GM18520 (cell line): ENCODE measurements around the gene BPIFB3.

Experiments
- ATAC-seq: cut with Tn5 transposase; IDR thresholded peaks from one replicate; pipeline ENCODE4 v1.9.1; 2021; ENCODE audit not compliant: unreplicated experiment

Gene BPIFB3

DNA sequence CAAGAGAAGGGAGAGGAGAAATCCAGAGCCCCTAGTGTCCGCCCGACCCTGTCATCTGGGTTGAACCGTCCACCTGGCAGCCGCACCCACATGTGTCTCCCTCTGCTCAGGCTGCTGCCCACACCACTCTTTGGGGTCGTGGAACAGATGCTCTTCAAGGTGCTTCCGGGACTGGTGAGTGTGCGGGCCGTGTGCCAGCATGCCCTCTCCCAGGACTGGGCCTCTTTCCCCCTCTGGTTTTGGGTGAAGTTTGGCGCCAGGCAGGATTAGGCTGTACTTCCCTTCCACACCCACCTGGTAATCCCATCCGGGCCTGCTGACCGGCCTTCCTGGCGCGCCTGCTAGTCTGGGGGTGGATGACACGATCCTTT, 7.9 kb downstream of the BPIFB3 start:
- ATAC-seq, result no peak

DNA sequence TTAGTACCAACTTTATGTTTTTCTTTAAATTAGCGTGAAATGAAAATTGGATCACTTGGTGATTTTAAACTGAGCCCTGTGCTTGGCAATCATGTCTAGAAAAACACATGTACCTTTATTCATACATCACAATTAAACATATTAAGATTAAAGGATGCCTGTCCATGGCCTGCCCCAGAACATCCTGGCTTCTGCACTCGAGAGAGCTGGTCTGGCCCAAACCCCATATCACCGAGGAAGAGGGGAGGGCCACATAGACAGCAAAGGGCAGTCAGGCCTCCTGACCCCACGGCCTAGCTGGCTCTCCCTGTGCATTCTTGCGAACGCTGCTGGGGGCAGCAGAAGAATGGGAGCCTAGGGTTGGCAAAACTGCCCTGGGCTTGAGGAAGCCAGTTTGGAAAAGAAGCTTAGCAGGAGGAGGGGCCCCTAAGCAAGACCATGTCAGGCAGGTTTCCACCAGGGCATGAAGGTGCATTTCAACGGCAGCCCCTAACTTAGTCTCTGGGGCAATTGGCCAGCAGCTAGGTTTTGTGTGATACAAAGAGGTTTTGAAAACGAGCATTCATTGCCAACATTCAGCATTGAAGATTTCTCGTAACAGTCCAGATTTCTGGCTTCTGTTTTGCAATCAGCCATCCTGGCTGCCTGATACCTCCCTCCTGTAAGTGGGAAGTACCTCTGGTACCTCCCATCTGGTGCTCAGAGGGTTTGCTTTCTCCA, 8.6 kb downstream of the BPIFB3 start:
- no peak for ATAC-seq

DNA sequence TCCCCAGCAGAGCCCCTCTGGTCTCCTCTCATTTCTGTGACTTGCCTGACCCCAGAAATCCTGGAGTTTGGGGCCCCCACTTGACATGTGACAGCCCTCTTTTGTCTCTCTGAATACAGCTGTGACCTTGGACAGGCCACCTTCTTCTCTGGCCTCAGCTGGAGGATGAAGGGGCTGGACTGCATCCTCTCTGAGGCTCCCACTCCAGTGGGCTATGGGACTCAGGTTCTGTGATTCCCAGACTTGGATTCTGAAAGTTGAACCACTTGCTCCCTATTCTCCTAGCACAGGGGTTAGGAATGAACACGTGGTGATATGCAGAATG, 9.1 kb downstream of the BPIFB3 start:
- no peak for ATAC-seq

DNA sequence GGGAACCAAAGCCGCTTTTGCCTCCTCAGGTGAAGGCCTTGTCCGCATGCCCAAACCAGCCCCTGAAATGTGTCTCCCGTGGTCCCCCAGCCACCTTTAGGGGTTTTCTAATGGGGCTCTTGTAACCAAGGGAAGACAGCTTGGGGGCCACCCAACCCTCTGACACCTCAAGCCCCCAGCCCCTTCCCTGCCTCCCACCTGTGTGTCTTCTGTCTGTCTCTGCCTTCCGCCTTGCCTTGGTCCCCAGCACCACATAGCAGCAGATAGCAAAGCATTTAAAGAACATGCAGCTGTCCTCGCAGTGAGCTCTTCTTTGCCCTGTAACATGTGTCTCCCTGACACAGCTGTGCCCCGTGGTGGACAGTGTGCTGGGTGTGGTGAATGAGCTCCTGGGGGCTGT, 9.6 kb downstream of the BPIFB3 start:
- ATAC-seq, result no peak

DNA sequence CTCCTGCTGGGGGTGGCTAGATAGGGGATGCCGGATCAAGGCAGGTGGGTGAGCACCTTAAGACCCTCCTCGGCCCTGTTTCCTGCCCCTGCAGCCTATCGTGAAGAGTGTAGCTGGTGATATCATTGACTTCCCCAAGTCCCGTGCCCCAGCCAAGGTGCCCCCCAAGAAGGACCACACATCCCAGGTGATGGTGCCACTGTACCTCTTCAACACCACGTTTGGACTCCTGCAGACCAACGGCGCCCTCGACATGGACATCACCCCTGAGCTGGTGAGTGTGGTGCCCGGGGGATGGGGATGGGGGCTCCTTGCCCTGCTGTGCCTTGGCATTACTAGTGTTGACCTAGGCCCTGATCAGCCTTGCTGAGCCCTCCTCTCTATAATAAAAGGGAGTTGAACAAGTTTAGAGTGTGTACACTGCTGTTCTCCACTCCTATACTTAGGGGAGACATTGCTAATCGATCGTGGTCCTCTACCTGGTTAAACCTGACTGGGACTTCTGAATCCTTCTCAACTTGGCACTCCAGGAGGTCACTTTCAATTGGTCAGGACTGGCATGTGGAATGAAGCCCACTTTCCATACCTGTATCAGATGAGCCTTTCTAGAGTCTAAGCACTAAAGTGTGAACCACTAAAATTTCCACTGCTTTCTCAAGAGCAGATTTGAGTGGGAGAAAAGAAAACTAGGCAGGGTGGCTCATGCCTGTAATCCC, 11.0 kb downstream of the BPIFB3 start:
- ATAC-seq, result no peak

DNA sequence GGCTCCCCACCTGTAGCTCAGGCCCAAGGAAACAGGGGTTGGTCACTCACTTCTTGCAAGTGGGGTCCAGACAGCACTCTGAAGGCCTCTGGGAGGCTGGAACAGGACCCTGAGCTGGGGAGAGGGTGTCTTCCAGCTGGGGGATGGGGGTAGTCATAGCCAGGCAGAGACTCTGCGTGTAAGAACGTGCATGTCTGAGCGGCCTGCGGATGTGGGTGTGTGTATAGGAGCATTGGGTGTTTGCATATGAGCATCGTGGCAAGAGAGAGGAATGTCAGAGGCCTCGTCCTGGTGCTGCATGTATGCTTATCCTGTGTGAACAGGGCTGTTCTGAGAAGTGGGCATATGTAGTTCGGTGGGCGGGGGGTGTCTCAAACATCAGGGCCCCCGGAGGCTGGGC, 12.1 kb downstream of the BPIFB3 start:
- ATAC-seq, result no peak

DNA sequence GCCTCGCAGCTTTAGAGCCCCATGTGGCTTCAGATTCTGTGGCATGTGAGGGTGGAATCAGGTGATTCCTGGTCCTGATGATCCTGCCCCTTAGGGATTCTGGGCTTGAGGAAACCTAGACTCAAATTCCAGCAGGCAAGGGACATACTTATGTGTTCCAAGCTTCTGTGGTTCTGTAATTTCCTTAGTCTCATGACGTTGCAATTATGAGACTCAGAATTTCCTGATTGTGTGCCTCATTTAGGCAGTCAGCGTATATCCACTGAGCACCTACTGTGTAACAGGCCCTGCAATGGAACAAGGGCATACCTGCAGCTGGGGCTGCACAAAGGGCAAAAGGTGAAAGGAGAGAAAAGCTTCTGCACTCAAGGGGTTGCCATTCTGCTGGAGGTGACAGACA, 14.1 kb downstream of the BPIFB3 start:
- no peak for ATAC-seq

DNA sequence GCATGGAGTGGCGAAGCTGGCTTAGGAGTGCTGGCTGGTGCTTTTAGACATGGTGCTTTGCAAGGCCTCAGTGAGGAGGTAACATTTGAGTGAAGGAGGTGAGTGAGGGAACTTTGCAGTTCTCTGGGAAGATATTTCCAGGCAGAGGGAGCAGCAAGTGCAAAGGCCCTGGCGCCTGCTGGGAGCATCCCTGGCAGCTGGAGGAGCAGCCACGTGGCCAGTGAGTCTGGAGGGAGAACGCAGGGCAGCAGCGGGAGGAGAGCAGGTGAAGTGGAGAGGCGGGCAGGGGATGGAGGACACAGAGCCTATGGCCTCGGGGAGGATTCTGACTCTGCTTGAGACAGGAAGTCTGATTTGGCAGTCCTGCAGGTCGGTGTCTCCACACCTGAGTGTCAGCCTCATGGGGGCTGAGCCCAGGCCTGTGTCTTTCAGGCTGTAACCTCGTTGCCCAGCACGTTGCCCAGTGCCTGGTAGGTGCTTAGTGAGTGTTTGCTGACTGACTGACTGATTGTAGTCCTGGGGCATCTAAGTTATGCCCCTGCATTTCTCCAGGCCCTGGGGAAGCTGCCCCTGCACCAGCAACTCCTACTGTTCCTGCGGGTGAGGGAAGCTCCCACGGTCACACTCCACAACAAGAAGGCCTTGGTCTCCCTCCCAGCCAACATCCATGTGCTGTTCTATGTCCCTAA, 14.7 kb downstream of the BPIFB3 start:
- ATAC-seq, result no peak

DNA sequence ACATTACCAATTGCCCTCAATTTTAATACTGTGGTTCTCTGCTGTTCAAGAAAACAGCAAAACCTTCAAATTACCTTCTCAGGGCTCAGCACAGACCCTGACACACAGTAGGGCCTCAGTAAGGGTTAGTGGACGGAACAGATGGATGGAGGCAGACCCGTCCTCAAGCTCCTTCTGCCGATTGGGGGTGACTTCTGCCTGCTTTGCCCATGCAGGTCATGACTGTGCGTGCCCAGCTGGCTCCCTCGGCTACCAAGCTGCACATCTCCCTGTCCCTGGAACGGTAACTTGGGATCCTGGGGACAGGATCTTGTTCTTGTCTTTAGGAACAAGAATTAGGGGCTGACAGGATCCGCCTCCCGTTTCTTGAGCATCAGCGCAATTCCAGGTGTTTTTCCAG, 16.0 kb downstream of the BPIFB3 start:
- no peak for ATAC-seq

DNA sequence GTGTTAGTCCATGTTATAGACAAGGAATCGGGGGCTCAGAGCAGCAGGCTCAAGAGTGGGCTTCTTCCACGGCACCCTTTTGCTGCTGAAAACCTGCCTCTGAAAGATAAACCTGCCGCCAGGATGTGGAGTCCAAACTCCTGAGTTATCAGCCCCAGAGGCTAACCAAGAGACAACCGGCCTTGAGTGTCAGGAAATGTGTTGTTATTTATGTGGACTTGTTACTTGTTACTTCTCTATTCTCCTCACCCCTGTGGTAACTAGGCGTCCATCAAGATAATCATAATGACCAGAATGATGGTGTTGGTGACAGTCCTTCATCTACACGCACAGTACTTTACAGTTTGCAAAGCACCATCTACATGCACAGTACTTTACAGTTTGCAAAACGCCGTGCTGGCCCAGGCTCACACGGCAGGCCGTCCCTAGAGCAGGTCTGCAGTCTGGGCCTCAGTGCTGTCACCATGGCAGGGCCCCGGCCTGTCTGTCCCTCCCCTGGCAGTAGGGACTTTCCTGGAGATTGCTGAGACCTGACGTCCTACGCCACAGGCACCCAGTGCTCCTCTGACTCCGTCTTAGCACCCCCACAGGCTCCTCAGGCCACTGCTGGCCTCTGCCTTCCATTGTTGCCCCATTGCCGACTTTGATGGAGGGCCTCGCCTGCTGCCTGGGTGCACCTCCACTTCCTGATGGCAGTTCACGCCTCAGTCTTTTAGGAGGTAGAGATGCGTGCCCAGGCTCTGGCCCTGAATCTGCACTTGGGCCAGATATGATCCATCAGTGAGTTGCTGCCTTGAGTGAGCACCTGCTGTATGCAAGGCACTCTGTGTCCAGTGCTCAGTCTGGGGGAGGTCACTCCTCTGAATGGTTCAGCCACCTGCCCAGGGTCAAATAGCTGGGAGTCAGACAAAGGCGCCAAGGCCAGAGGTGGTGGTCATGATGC, 16.7 kb downstream of the BPIFB3 start:
- no peak for ATAC-seq

DNA sequence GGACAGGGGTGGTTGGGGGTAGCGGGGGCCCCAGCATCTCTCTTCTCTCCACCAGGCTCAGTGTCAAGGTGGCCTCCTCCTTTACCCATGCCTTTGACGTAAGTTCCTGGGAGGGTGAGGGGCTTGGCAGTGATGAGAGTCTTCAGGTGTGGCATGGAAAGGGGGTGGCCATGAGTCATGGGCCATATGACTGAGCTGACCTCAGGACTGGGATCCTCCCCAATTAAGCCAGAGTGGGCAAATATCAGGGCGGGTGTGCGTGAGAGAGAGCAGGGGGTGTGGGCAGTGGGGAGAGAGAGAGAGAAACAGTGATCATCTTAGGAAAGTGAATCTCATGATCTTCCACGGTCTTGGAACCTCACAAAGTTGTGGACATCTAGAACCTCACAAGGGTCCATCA, 17.5 kb downstream of the BPIFB3 start:
- ATAC-seq, result no peak

DNA sequence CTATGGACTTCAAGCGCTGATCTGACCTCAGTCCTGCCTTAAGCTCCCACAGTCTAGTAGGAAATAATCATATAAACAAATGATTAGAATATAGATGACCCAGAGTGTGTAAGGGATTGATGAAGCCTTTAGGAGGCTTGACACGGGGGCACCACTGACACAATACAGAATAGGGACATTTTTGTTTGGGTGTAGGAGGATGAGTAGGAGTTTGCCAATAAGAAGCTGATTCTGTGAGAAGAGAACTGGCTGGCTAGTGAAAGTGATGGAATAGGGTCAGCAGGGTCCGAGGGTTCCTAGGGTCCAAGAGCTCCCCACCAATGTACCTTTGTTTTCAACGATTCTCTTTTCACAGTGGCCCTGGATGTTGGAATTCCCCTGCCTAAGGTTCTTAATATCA, 18.7 kb downstream of the BPIFB3 start:
- no peak for ATAC-seq

DNA sequence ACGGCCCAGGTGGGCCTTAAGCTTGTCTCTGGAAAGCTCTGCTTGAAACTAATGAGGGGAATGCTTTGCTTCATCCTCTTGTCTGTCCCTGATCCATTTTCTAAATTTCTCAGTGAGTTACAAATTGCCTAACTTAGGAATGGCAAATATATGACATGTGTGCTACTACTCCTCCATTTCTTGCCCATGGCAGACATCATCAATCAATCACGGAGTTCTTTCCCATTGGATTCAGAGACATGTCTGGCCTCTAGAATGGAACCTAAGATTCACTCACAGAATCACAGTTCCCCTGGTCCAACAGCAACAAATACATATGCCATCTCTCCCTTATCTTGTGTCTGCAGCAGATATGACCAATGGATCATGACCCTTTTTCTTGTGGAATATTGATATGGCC, 19.1 kb downstream of the BPIFB3 start:
- ATAC-seq, result no peak

DNA sequence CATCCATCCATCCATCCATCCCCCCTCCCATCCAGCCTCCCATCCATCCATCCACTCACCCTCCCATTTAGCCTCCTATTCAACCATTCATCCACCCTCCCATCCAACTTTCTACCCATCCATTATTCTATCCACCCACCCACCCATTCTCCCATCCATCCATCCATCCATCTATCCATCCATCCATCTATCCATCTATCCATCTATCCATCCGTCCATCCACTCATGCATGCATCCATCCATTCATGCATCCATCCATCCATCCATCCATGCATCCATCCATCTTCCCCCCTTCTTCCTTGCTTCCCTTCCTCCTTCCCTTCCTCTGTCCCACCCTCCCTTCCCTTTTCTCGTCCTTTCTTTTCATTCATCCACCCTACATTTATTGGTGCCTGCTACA, 21.0 kb downstream of the BPIFB3 start:
- no peak for ATAC-seq

DNA sequence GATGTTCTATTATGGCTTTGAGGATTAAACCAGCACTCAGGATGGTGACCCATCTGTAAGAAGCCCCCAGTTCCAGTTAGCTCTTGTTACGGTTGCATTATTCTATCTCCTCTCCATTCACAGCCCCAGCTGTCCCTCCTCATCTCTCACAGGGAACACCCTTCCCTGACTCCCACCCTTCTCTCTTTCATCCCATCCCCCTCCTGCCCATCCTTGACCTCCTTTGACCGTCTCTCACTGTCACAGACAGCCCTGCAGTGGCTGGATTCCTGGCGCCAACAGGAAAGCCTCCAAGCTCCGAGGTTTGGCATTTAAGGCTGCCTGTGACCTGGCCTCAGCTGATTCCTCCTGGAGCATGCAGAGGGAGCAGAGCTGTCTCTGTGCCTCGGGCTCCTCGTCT, 21.6 kb downstream of the BPIFB3 start:
- no peak for ATAC-seq

DNA sequence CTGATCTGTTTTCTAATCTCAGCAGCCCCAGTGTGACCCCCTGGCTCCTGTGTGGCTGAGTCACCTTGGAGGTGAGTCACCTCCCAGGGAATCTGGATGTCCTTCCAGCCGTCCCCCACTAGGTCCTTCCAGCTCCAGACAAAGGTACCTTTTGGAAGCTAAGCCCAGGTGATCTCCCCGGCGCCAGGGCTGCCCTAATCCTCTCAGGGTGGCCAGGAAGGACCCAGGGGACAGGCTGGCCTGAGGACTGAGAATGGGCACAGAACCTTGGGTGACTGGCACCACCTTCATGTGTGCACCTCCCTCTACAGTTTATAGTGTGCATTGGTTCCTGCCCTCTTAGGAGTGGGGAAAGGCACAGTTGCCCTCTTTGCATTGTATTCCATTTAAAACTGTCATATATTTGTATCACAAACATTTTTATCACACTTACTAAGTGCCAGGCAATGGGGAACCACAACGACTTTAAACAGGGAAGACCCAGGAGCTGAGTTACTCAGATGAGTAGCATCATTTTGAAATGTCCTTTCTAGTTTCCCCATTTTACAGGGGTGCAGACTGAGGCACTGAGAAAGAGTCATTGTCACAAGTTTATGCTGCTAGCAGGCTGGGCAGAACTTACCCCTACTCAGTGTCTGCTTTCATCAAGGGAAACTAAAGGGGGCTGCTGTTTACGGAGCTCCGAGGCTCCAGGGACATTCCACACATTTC, 23.1 kb downstream of the BPIFB3 start:
- no peak for ATAC-seq

DNA sequence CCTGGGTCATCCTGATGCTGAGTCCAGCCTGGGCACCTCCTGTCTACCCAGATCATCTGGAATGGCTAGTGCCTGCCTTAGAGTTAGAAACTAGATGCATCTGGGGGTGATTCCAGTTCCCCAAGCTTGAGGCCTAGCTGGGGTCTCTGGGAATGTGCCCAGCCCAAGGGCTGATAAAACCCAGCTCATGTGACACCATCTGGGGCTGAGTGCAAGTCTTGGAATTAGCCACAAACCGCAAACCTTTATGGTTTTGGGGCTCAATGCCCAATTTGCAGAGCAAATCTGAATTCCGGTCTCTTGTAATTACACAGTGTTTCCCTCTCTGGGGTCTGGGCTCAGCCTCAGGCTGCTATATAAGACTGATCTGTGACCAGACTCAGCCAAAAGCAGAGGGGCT, 25.6 kb downstream of the BPIFB3 start, which contains the start of gene BPIFB4:
Gene BPIFB4 (plus strand): TSS at position 385 of the 400 bp plus-strand sequence. CDS start 1,884 bp downstream, outside the sequence.
- no peak for ATAC-seq

DNA sequence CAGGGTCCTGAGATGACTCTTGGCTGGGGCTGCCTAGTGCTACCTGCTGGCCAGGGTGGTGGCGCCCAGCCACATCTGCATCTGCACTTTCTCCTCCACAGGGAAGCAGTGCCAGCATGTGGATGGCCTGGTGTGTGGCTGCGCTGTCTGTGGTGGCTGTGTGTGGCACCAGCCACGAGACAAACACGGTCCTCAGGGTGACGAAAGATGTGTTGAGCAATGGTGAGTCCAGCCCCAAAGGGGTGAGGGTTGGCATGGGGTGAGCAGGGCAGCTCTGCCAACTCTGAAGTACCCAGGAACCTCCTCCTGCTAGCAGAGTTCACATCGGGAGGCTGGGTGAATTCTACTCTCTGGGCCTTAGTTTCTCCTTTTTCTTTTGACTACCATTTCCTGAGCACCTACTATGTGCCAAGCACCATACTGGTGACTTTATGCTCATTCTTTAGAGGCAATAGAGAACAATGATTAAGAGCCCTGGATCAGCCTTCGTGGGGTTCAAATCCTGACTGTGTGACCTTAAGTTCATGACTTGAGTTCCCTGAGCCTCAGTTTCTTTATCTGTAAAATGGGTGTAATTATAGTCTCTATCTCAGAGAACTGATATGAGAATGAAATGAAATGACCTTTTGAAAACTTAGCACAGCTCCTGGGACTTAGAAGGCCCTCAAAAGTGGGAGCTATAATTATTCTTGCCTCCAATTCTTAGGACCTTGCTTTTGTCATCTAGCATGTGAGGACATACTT, 27.9 kb downstream of the BPIFB3 start:
- no peak for ATAC-seq

DNA sequence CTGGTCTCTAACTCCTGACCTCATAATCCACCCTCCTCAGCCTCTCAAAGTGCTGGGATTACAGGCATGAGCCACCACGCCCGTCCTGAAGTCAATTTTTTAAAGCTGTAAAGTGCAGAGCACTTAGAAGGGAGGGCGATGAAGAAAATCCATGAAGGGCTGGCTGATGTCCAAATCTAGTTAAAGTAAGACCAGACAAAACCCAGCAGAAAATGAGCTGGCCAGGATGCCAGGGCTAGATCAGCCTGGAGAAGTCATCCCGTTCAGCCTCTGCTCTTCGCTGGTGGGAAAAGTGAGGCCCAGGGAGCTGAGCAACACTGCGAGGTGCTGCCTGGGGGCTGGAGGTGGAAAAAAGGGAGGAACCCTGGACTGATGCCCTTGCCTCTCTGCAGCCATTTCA, 28.8 kb downstream of the BPIFB3 start:
- ATAC-seq, result no peak
